Uterus (tissue), 2 donors: Measurements from ENCODE around the gene TIGD3.

Source experiments
- CTCF ChIP-seq, 4 experiments: fragments of 200-600 bp in 2 of 4; fragments of 450-650 bp in 2 of 4; sonication (generic) in 2 of 4; IDR thresholded peaks; one replicate each; pipeline ENCODE4 v1.5.1; 2016 to 2019; ENCODE audit warnings: antibody characterized with exemption in 4 of 4, mild to moderate bottlenecking in 2 of 4, moderate library complexity in 1 of 4
- POLR2A ChIP-seq, 2 donors: fragments of 450-650 bp; IDR thresholded peaks; one replicate each; pipeline ENCODE4 v1.6.1; 2016; ENCODE audit warnings: antibody characterized with exemption in 2 of 2, mild to moderate bottlenecking in 1 of 2, moderate library complexity in 1 of 2

GRCh38 chr11:65309006-65309405 lies 45.5 kb upstream of the TIGD3 start:
- TF ChIP-seq CTCF (IDR thresholded peaks at IDR 0.05), result no peak
- TF ChIP-seq POLR2A (IDR thresholded peaks at IDR 0.05), result no peak
